Caco-2 (cell line): ENCODE results near the gene RAB3A. TPM values are rescaled to one million over a fixed set of nuclear protein-coding genes. Genes with fewer than 3 reads are reported as not detected.

Experiments used
- BruUV-seq: library from RNA; stranded (reverse); fragments of 400-500 nt; replicated peaks from 2 replicates; lab custom pipeline; 2021; lab: Mats Ljungman, UMichigan
- CTCF ChIA-PET: fragments of 300-600 bp; sonication (Branson Sonifier 250); formaldehyde crosslinking; loops from one replicate; lab custom pipeline; 2022; ENCODE audit warnings: antibody characterized with exemption; lab: Charles Lee
- POLR2A ChIA-PET: fragments of 300-600 bp; sonication (Branson Sonifier 250); formaldehyde crosslinking; loops from one replicate; lab custom pipeline; 2022; ENCODE audit warnings: antibody characterized with exemption; lab: Charles Lee
- DNase-seq, 2 experiments: peaks; one replicate each; pipeline versions ENCODE4 v3.0.0 to v3.0.0-alpha.2; 2020 to 2022
- H3K27me3 ChIP-seq: replicated peaks from 2 replicates; pipeline ENCODE4 v1.6.0; 2011; ENCODE audit warnings: low read length; ENCODE audit not compliant: control insufficient read depth, insufficient read depth
- H3K36me3 ChIP-seq: 2 replicates; pipeline ENCODE4 v1.5.1; 2011; ENCODE audit warnings: low read length; ENCODE audit not compliant: control insufficient read depth, insufficient read depth
- H3K4me1 ChIP-seq: fragments of 250-450 bp; sonication (Bioruptor Pico); 2 replicates; pipeline ENCODE4 v1.5.1; 2020; ENCODE audit warnings: mild to moderate bottlenecking
- H3K4me3 ChIP-seq: 2 replicates; pipeline ENCODE4 v1.5.1; 2011; ENCODE audit warnings: low read depth, mild to moderate bottlenecking, control low read depth, low read length
- H3K9me3 ChIP-seq: fragments of 250-450 bp; sonication (Bioruptor Pico); 2 replicates; pipeline ENCODE4 v1.5.1; 2020; ENCODE audit warnings: mild to moderate bottlenecking, moderate library complexity
- H3K27ac Mint-ChIP-seq: one replicate; pipeline ENCODE4 v1.8.0; 2022; ENCODE audit warnings: mixed read lengths; ENCODE audit not compliant: unreplicated experiment
- H3K27me3 Mint-ChIP-seq: one replicate; pipeline ENCODE4 v1.8.0; 2022; ENCODE audit warnings: mixed read lengths; ENCODE audit not compliant: insufficient read depth, unreplicated experiment
- H3K36me3 Mint-ChIP-seq: one replicate; pipeline ENCODE4 v1.8.0; 2022; ENCODE audit warnings: mild to moderate bottlenecking, mixed read lengths; ENCODE audit not compliant: insufficient read depth, unreplicated experiment
- H3K4me1 Mint-ChIP-seq: one replicate; pipeline ENCODE4 v1.8.0; 2022; ENCODE audit warnings: low read depth, mixed read lengths; ENCODE audit not compliant: unreplicated experiment
- H3K4me3 Mint-ChIP-seq: one replicate; pipeline ENCODE4 v1.8.0; 2022; ENCODE audit warnings: mild to moderate bottlenecking, moderate library complexity, mixed read lengths; ENCODE audit not compliant: unreplicated experiment
- H3K9me3 Mint-ChIP-seq: one replicate; pipeline ENCODE4 v1.8.0; 2022; ENCODE audit warnings: mixed read lengths; ENCODE audit not compliant: unreplicated experiment
- CTCF ChIP-seq, 2 experiments: fragments of 200-600 bp in 1 of 2; IDR thresholded peaks; 1 replicate in 1 of 2; 2 replicates in 1 of 2; pipeline versions ENCODE4 v1.5.1 to v1.8.0; 2011 to 2022; ENCODE audit warnings: antibody characterized with exemption in 1 of 2, control low read depth in 1 of 2, inconsistent platforms in 1 of 2, low read depth in 1 of 2, low read length in 1 of 2, mild to moderate bottlenecking in 1 of 2, moderate library complexity in 1 of 2; ENCODE audit not compliant: insufficient read depth in 1 of 2, severe bottlenecking in 1 of 2, unreplicated experiment in 1 of 2
- intact Hi-C: fragments of 100-400 bp; cut with micrococcal nuclease; formaldehyde crosslinking; loops from one replicate; pipeline ENCODE4 v1.10.0; 2022; ENCODE audit not compliant: unreplicated experiment
- total RNA-seq: library from RNA; stranded (reverse); gene quantifications from 2 replicates; pipeline ENCODE4 v1.2.3, GENCODE V29; 2022

Gene RAB3A
- total RNA-seq, 1 experiment from 2014 or later: 2.3 TPM

- no peaks in the 10 kb centered on the region for H3K4me1 Mint-ChIP-seq
- intact Hi-C loops: no loop called here
- ChIA-PET POLR2A (interaction anchor here (0.7 to 1.5 kb wide), 3 partner anchors 9 to 41 kb away, joined by 4 to 7 read pairs (median 5); partner anchors contain the start of gene MPV17L2), CTCF (interaction anchor here (1.0 to 1.1 kb wide), 3 partner anchors 25 to 96 kb away, joined by 3 to 4 read pairs (median 3); no protein-coding TSS in a partner anchor)
- BruUV-seq: no TSS peak
- no peak overlapping the region for H3K4me3 Mint-ChIP-seq
- H3K27me3 ChIP-seq: no peaks in the 10 kb centered on the region
- no peaks in the 10 kb centered on the region for H3K36me3 Mint-ChIP-seq
- no peak for DNase-seq
- no peak overlapping the region for H3K4me3 ChIP-seq
- no peaks in the 10 kb centered on the region for H3K27me3 Mint-ChIP-seq
- H3K27ac Mint-ChIP-seq: no peak overlapping the region
- no peaks in the 10 kb centered on the region for H3K4me1 ChIP-seq
- H3K36me3 ChIP-seq: no peaks in the 10 kb centered on the region
- no peaks in the 10 kb centered on the region for H3K9me3 Mint-ChIP-seq
- H3K9me3 ChIP-seq: no peaks in the 10 kb centered on the region
- TF ChIP-seq CTCF (IDR thresholded peaks at IDR 0.05; ENCODE audit: insufficient read depth in 1 of 2, low read depth in 1 of 2, low read length in 1 of 2, severe bottlenecking in 1 of 2, unreplicated experiment in 1 of 2): no peak
These were observed 20.3 kb downstream of the RAB3A start for GRCh38 chr19:18183529-18183928.

- TF ChIP-seq CTCF (IDR thresholded peaks at IDR 0.05; ENCODE audit: insufficient read depth in 1 of 2, low read depth in 1 of 2, low read length in 1 of 2, severe bottlenecking in 1 of 2, unreplicated experiment in 1 of 2): no peak
- no peak for DNase-seq
- no peaks in the 10 kb centered on the region for H3K36me3 Mint-ChIP-seq
- ChIA-PET CTCF (no interaction called here), POLR2A (no interaction called here)
- no TSS peak for BruUV-seq
- H3K27ac Mint-ChIP-seq: no peak overlapping the region
- no peaks in the 10 kb centered on the region for H3K9me3 Mint-ChIP-seq
- Histone ChIP-seq H3K36me3 (no peaks in the 10 kb centered on the region; the same call in 1 of the 2 replicates), H3K27me3 (no peaks in the 10 kb centered on the region), H3K4me3 (no peak overlapping the region), H3K4me1 (0 out of 2 replicates have a peak, but pooled peaks cover 3% of the 10 kb centered on the region), H3K9me3 (no peaks in the 10 kb centered on the region)
- intact Hi-C loops: no loop called here
- H3K4me3 Mint-ChIP-seq: no peak overlapping the region
- no peaks in the 10 kb centered on the region for H3K4me1 Mint-ChIP-seq
- no peaks in the 10 kb centered on the region for H3K27me3 Mint-ChIP-seq
These were observed 23.9 kb downstream of the RAB3A start for GRCh38 chr19:18179957-18180356.

DNA sequence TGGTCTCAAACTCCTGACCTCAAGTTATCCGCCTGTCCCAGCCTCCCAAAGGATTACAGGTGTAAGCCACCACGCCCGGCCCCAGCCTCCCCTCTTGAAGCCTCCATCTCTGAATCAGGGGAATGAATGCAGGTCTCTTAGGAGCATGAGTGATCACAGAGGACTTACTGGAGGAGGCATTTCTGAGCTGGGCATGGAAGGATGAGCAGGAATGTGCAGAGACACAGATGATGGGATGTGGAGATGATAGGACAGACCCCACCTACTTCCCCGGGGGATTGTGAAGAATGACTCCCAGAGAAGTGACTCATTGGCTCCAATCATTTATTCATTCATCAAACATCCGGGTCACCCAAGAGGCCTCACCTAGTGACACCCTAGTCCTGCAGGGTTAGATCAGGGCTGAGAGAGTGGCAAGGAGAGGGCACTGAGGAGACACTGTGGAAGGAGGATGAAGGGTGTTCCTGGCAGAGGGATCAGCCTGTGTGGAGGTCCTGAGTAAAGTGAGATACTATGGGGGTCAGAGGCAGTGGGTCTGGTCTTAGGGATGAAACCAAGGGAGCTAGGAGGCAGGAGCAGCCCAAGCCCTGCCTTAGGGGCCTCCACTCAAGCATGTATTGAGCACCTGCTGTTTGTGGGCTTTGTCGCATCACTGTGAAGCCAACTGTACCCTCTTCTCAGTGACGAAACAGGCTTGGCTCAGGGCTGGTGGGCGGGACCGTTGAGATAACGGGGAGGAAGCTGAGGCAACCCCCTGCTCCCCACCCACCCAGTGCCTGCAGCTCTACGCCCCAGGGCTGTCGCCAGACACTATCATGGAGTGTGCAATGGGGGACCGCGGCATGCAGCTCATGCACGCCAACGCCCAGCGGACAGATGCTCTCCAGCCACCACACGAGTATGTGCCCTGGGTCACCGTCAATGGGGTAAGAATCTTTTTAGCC, 27.2 kb downstream of the RAB3A start:
- ChIA-PET POLR2A (no interaction called here), CTCF (interaction anchor here (0.6 to 1.4 kb wide), 3 partner anchors 63 to 392 kb away, joined by 3 to 9 read pairs (median 4); no protein-coding TSS in a partner anchor)
- TF ChIP-seq CTCF (IDR thresholded peaks at IDR 0.05; ENCODE audit: insufficient read depth in 1 of 2, low read depth in 1 of 2, low read length in 1 of 2, severe bottlenecking in 1 of 2, unreplicated experiment in 1 of 2): no peak
- intact Hi-C loops: no loop called here
- Mint-ChIP-seq H3K27me3 (no peaks in the 10 kb centered on the region), H3K4me3 (no peak overlapping the region), H3K4me1 (no peaks in the 10 kb centered on the region), H3K27ac (no peak overlapping the region), H3K36me3 (peaks cover 5% of the 10 kb centered on the region), H3K9me3 (no peaks in the 10 kb centered on the region)
- Histone ChIP-seq H3K4me1 (0 out of 2 replicates have a peak, but pooled peaks cover 4% of the 10 kb centered on the region), H3K36me3 (no peaks in the 10 kb centered on the region; the same call in 1 of the 2 replicates), H3K27me3 (no peaks in the 10 kb centered on the region), H3K9me3 (no peaks in the 10 kb centered on the region), H3K4me3 (no peak overlapping the region)
- no peak for DNase-seq
- BruUV-seq: no TSS peak
